GM21447 (cell line): Measurements from ENCODE around the gene SEMA4F.
"Not testable (repeated sequence)": the region's sequence is repeated elsewhere in the genome, so short reads cannot be mapped to it uniquely, and the experiment has no call there.

Source experiments
- ATAC-seq: cut with Tn5 transposase; IDR thresholded peaks from one replicate; pipeline ENCODE4 v1.9.1; 2021; ENCODE audit not compliant: unreplicated experiment

The SEMA4F gene, protein sequence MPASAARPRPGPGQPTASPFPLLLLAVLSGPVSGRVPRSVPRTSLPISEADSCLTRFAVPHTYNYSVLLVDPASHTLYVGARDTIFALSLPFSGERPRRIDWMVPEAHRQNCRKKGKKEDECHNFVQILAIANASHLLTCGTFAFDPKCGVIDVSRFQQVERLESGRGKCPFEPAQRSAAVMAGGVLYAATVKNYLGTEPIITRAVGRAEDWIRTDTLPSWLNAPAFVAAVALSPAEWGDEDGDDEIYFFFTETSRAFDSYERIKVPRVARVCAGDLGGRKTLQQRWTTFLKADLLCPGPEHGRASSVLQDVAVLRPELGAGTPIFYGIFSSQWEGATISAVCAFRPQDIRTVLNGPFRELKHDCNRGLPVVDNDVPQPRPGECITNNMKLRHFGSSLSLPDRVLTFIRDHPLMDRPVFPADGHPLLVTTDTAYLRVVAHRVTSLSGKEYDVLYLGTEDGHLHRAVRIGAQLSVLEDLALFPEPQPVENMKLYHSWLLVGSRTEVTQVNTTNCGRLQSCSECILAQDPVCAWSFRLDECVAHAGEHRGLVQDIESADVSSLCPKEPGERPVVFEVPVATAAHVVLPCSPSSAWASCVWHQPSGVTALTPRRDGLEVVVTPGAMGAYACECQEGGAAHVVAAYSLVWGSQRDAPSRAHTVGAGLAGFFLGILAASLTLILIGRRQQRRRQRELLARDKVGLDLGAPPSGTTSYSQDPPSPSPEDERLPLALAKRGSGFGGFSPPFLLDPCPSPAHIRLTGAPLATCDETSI

DNA sequence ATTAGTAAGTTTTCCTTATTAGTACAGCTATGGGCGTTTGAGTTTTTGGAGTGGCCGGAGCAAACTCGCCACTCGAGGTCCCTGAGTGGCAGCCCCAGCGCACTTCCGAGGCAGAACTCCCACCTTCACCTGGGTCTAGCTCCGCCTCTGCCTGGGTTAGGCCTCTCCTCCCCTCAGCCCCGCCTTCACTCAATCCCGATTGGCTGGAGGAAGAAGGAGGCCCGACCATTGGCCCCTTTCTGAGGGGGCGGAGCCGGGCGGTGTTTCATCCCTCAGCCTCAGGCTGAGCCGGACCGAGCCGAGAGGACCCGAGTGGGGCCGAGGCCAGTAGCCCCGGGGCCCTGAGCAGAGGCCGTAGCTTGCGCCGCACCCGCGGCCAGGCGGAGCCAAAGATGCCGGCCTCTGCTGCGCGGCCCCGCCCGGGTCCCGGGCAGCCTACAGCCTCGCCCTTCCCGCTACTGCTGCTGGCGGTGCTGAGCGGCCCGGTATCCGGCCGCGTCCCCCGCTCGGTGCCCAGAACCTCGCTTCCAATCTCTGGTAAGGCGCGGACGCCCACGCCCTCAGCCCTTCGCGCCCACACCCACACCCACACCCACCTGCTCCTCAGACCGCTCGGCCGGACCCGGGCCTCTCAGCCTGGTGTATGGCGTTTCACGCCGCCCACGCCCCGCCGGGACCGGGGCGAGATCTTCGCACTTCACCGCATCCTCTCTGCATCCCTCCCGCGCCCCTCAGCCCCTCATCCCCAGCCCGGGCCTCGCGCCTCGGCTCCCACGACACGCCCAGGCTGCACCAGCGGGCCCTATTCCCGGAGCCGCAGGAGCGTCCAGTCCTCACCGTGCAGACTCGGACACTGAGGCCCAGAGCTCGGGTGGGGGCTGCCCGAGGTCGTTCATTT lies at the start of gene SEMA4F:
SEMA4F (plus strand) TSS at position 263 of the 898 bp plus-strand sequence; CDS start at position 393, 130 bp downstream.
- ATAC-seq: peak; percentile 100

DNA sequence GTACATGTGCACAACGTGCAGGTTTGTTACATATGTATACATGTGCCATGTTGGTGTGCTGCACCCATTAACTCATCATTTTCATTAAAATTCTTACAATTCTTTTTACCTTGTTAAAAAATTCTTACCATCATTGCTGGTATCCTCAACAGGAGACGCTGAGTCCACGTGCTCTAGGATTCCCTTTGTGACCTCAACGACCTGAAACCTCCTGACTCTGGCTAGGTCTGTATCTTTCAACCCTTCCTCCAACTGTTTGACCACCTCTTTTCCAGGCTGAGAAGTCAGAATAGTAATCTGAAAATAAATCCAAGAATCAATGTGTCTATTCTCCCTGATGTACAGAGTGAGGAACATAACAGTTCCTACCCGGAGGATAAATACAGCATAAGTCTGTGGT lies 47.1 kb upstream of the SEMA4F start:
- ATAC-seq: no peak

DNA sequence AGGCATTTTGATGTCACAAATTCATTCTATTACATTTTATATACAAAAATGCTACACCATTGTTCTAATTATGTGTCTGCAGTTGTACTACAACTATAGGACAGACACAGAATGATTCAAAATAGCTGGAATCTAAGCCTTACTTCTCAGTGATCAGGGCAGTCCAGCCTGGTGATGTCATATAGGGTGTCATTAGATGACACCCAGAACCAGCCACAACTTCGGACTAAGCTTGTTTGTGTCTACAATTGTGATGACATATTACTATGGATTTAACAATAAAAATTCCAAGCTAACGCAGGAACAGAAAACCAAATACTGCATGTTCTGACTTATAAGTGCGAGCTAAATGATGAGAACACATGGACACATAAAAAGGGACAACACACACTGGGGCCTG lies 36.9 kb upstream of the SEMA4F start:
- ATAC-seq: no peak

DNA sequence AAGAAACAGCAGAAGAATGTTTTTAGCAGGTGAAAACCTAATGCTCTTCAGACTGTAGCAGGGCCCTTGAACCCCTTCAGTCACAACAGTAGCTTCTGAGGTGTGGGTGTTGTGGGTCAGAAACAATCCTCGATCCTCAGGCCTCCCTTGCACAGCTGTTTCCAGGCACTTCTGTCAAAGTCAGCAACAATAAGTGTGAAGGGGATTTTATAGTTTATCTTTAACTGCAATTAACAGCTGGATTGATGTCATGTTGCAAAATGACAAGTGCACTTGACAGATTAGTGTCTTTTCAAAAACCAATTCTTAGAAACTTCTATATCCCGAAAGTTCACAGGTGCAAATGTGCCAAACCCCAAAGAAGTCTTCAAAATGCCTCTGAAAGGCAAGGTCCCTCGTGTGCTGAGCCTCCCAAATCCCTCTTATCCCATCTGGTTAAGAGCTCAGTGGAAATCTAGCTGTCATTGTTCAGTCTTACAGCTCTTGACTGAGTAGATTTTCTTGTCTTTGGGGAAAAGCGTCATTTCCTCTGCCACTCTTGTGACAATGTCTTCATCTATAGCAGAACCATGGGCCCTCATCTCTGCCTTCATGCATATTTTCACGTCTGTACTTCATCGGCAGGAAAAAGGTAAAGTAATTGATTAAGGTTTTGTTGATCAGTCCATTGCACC lies 35.5 kb upstream of the SEMA4F start:
- ATAC-seq: no peak

DNA sequence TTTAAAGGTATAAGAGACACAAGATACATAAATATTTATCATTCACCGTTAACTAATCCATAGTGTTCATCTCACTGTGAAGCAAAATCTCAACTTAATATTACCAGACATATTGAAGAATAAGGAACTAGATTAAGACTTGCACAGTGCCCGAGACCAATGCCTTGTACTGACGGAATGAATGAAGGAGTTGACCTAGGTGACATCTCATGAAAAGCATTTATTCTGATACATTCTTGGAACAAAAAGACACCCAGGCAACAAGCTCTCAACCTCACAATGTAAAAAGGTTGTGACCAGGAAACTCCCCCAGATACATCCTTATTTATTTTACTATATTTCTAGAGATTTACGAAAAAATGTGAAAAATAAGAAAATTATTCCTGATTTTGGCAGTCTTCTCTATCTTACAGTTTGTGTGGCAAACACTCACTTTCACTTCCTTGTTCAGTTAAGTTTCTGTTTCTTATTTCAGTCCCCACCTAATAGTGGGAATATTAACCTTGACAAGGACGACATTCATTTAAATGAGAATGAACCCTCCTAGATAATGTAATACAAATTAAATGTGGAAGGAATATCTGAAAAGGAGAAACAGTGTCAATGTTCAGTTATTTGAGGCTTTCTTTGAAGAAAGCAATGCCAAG lies 34.3 kb upstream of the SEMA4F start:
- peak; percentile 58 for ATAC-seq

DNA sequence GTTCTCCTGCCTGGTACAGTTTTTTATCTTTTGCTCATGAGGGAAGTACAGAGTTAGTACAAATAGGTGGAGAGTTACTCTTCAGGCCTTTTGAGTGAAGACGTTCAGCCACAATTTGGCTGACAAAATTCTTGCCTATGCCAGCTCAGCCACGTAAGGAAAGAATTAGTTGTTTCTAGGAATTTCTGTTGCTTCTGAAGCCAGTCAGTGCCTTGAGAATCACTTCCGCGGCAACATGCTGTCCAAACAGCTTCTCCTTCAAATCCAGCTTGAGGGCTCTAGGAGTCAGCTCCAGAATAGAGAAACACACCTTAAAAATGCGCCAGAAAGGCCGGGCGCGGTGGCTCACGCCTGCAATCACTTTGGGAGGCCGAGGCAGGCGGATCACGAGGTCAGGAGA lies 33.4 kb upstream of the SEMA4F start:
- no peak for ATAC-seq

DNA sequence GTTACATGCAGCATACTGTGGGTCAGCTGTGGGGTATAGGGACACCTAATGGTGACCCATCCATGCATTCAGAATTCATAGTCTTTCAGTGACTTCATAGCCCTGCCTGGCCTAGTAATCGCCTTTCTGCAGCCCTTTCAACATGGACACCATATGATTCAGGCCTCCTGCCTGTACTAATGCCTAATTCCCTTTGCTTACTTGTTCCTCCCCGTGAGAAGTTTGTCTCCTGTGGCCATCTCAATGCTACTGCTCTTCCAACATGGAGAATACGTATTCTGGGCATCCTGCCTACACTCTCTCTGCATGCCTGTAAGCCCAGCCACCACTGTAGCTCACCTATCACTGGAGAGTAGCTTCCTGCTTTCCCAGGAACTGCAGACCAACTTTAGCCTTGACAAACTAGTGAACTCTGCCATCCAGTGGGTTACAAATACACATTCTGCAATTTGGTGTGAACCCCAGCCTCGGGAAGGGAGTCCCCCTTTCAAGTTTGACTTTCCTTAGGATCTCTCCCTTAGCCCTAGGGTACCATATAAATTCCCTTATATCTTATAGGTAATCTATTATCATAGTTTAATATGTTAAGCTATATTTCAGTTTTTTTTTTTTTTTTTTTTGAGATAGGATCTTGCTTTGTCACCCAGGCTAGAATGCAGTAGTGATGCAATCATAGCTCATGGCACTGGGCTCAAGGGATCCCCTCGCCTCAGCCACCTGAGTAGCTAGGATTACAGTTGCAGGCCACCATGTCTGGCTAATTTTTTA lies 28.2 kb upstream of the SEMA4F start:
- ATAC-seq: no peak

DNA sequence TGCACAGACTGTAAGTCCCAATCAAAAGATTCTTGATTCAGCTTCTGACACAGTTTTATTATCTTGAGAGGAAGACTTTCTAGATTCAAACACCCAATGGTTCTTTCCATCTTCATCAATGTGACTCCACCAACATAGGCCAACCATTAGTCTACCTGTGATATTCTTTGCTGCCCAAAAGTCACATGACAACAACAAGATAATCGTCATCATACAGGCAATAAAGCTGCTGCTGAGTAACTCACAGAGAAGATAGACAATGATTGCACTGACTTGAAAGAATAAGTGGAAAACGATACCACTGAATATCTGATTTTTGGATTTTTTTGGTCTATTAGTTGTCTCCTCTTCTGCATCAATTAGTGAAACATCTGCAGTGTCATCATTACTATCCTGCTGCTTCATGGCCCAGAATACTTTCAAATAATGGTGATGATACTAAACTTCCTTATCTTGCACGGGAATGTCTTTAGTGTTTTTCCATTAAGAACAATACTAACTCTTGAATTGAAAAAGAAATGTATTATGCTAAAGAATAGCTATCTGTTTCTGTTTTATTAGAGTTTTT lies 25.4 kb upstream of the SEMA4F start:
- ATAC-seq: no peak

DNA sequence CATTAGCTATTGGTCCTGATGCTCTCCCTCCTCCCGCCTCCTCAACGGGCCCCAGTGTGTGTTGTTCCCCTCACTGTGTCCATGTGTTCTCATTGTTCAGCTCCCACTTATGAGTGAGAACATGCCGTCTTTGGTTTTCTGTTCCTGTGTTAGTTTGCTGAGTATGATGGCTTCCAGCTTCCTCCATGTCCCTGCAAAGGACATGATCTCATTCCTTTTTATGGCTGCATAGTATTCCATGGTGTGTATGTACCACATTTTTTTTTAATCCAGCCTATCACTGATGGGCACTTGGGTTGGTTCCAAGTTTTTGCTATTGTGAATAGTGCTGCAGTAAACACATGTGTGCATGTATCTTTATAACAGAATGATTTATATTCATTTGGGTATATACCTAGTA lies 23.6 kb upstream of the SEMA4F start:
- not testable (repeated sequence) for ATAC-seq

DNA sequence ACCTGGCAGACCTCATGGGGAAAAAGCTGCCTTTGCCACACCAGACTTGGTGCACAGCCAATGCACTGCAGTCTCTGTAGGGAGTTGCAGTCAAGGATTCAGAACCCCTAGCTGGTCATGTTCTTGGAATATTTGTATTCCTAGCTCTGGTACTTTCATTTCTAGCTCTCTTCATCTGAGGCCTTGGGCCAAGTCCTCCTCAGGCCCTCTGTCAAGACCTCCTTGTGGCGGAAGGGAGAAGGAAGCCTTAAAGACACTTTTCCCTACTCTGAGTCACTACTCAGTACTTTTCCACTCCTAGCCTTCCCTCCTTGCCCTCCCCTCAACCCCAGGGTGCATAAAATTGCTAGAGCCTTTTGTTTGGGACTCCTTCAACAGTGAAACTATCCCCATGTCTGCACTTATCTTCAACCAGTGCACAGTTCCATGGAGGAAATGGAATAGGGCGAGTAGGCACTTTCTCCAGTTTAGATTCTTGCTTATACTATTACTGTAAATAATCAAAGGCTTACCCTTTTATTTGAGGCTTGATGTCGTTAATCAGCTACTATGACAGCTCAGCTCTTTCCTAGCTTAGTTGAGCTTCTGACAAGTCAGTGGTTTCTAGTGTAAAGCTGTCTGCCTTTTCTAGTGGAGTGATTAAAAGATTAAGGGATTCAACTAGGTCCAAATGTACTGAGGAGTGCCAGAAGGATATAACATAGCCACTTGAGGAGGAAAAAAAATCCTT lies 21.7 kb upstream of the SEMA4F start:
- no peak for ATAC-seq

DNA sequence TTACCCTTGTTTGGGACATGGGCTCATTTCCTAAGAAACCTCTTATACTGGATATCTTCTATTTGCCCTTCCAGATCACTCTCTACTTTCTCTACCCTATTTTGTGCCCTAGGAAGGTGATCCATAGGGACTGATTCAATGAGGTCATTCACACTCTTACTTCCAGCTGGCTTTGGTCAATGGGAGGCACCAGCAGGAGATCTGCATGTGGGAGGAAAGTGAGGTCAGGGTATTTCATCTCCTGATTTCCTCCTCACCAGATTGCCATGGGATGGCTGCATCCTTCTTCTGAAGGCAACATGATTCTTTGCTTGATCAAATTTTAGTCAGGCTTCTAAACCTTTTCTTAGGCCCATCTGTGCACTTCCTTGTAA lies 21.1 kb upstream of the SEMA4F start:
- ATAC-seq: no peak

DNA sequence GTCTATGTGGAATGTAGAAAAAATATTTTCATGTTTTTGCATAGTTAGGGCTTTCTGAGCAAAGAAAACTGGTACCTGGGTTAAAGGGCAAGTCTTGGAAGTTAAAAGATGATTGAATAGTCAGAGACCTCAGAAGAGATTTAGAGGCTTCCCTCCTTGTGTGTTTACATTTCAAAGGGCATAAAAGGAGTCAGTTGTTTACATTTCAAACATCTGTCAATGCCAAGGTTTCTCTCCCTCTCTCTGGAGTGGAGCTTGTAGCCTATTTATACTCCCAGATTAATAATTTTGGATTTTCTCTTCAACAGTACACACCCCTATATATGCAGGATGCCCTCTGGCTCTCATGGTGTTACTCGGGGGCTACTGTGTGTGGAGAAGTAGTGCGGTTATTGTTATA lies 14.5 kb upstream of the SEMA4F start:
- no peak for ATAC-seq

DNA sequence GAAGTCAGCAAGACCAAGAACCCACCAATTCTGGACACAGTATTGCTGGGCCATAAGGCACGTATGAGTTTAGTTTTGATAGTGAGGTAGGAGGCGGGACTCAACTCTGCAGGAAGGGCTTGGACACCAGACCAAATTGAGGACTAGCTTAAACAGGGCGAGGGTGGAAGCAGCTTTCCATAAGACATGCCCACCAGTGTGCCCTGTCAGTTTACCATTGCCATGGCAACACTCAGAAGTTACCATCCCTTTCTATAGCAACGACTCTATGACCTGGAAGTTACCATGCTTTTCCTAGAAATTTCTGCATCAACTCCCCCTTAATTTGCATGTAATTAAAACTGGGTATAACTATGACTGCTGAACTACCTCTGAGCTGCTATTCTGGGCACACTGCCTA lies 8.7 kb upstream of the SEMA4F start:
- ATAC-seq: no peak

DNA sequence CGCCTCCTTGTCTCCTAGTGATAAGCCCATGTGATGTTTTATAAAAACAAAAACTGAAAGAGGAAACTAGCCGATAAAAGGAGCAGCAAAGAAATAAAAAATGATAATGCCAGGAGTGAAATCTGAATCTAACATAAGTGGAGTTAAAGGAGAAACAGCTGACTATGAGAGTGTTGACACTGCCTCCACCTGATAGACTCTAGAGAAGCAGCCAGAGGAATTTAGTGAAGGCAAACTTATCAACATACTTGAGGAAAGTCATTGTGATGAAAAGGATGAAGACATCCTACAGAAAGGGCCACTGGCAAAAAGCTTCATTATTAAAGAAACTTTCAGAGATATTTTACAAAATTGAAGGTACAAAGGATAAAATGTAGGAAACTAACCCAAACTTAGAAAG lies 7.8 kb upstream of the SEMA4F start:
- ATAC-seq: no peak

DNA sequence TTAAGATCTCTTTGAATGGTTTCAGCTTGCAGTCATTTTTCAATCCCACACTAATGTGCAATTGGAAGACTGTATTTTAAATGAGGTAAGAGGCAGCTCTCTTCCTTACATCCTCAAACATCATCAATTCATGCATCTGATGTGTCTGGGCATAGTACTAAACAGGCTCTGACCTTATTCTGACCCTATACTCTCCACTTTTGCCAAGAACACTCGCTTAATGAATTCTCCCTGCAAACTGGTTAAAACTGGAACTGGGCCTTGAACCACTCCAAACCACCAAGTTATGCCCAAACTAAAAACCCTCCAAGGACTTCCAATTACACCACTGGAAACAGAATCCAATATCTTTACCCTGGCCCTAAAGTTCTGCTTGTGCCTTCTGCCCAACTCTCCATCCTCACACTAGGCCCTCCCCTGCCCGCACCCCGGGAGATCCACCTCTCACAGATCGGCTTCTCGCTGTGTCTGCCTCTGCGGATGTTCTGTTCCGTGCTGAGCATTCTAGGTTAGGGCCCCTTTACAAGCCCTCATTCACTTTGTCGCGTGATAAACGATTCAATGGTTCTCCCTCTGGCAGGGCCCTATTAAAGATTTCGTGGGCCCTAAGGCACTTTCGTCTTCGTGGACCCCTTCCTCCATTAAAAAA lies 7.1 kb upstream of the SEMA4F start:
- ATAC-seq: no peak

DNA sequence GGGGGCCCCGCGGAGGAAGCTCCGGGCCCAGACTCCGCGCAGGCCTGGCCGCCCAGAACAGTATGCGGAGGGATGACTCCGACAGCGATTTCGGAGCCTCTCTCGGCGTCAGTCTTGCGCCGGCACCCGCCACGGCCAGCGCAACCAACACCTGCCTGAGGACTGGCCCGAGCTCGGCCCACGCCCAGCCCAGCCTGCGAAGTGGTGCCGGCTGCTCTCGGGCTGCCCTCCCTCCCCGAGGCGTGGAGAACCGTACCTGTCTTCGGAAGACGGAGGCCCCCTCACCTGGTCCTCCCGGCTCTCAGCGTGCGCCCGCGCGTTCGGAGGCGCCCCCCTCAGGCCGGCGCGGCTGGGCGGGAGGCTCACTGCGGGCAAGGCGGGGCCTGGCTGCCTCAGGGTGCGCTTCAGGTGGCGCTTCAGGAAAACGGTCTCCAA lies 6.0 kb upstream of the SEMA4F start, which contains the start of gene M1AP:
M1AP (minus strand) TSS at position 322 of the 435 bp plus-strand sequence. CDS start 8,055 bp downstream, outside the sequence.
- no peak for ATAC-seq

DNA sequence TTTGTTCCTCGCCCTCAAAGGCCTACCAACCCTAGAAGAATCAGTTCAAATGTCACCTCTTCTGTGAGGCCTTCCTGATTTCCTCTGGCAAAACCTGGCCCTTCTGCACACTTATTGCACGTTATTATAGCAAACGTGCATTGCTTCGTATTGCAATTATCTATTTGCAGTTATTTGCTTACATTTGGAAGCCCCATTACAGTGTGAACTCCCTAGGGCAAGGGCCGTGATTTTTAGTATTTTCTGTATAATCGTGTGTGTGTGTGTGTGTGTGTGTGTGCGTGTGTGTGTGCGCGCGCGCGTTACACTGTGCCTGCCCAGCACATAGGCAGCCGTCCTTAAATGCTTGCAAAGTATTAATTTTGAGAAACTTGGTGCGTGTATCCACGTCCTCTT lies 460 bp upstream of the SEMA4F start:
- peak; percentile 26 for ATAC-seq

DNA sequence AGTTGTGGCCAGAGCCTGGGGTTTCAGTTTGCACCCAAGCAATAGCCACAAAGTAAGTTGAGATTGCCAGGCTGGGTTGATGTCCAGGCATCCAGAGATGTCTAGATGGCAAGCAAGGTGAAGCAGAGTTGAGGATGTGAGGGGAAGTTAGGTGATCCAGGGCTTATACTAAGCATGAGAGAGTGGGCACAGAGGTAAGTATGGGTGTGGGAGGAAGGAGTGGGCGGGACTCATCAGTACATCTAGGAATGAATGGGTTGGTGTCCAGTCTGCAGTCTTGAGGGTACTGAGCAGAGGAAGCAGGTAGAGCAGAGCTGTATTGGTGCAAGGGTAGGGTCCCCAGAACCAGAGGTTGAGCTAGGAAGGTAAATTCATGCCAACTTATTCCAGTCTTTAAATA lies 1.5 kb downstream of the SEMA4F start:
- ATAC-seq: no peak
